Endothelial cell of hepatic sinusoid (primary cell): ENCODE results near the gene MYL2.
"Not testable (repeated sequence)": the region's sequence is repeated elsewhere in the genome, so short reads cannot be mapped to it uniquely, and the experiment has no call there.

Experiments
- in situ Hi-C: cut with HindIII; loops from 2 replicates; pipeline ENCODE4 v1.10.0; 2017; ENCODE audit warnings: low sequenced_read_pairs

The MYL2 gene

GRCh38 chr12:110920324-110920910, at the start of gene MYL2:
MYL2 (minus strand) TSS chr12:110920579; CDS start chr12:110920529, 50 bp downstream.
- in situ Hi-C loops, result no loop called here

GRCh38 chr12:110966081-110966760, 45.8 kb upstream of the MYL2 start:
- in situ Hi-C loops, result no loop called here

- in situ Hi-C loops, result no loop called here
Observed at GRCh38 chr12:110965574-110965973, 45.2 kb upstream of the MYL2 start.

- in situ Hi-C loops, result no loop called here
Observed at GRCh38 chr12:110960795-110961194, 40.4 kb upstream of the MYL2 start.

- in situ Hi-C loops, result no loop called here
Observed at GRCh38 chr12:110957652-110958051, 37.3 kb upstream of the MYL2 start.

- in situ Hi-C loops, result no loop called here
Observed at GRCh38 chr12:110957159-110957558, 36.8 kb upstream of the MYL2 start.

GRCh38 chr12:110950867-110951266, 30.5 kb upstream of the MYL2 start:
- in situ Hi-C loops, result not testable (repeated sequence)

- in situ Hi-C loops, result not testable (repeated sequence)
Observed at GRCh38 chr12:110950466-110950865, 30.1 kb upstream of the MYL2 start.

- in situ Hi-C loops, result no loop called here
Observed at GRCh38 chr12:110948041-110948440, 27.7 kb upstream of the MYL2 start.

- in situ Hi-C loops, result no loop called here
Observed at GRCh38 chr12:110943373-110943772, 23.0 kb upstream of the MYL2 start.

GRCh38 chr12:110941391-110941790, 21.0 kb upstream of the MYL2 start:
- in situ Hi-C loops, result no loop called here

GRCh38 chr12:110940933-110941332, 20.6 kb upstream of the MYL2 start:
- in situ Hi-C loops, result no loop called here

GRCh38 chr12:110940296-110940695, 19.9 kb upstream of the MYL2 start:
- in situ Hi-C loops, result no loop called here

GRCh38 chr12:110937104-110937641, 16.8 kb upstream of the MYL2 start:
- in situ Hi-C loops, result no loop called here

- in situ Hi-C loops, result no loop called here
Observed at GRCh38 chr12:110936367-110937103, 16.2 kb upstream of the MYL2 start.

GRCh38 chr12:110935588-110935987, 15.2 kb upstream of the MYL2 start:
- in situ Hi-C loops, result no loop called here

GRCh38 chr12:110934093-110934852, 13.9 kb upstream of the MYL2 start:
- in situ Hi-C loops, result no loop called here

GRCh38 chr12:110933326-110933974, 13.1 kb upstream of the MYL2 start:
- in situ Hi-C loops, result no loop called here

GRCh38 chr12:110932046-110932445, 11.7 kb upstream of the MYL2 start:
- in situ Hi-C loops, result no loop called here

- in situ Hi-C loops, result no loop called here
Observed at GRCh38 chr12:110931315-110931728, 10.9 kb upstream of the MYL2 start.
